ENCODE data around the gene KCNJ14.

DNA sequence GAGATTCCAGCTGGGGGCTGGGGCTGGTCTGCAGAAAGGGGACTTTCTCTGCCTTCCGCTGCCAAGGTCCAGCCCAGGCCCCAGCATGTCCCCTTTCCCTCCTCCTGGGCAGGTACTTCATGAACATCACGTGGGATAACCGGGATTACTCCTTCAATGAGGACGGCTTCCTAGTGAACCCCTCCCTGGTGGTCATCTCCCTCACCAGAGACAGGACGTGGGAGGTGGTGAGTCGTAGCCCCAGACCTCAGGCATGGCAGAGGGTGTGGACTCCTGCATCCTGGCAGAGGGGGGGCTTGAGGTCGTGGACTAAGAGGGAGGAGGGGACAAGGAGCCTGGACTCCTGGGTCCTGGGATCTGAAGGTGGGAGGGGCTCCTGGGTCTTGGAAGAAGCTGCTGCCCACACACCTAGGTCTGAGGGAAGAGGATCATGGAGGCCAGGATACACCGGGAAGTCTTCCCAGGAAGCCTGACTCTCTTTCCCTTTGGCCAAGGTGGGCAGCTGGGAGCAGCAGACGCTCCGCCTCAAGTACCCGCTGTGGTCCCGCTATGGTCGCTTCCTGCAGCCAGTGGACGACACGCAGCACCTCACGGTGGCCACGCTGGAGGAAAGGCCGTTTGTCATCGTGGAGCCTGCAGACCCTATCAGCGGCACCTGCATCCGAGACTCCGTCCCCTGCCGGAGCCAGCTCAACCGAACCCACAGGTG, 41.3 kb upstream of the KCNJ14 start:
- TF ChIP-seq POLR2A (IDR thresholded peaks at IDR 0.05) (no peak), CTCF (IDR thresholded peaks at IDR 0.05 in 4 of 5, conservative IDR thresholded peaks at IDR 0.05 in 1 of 5) (no peak)
